HEK293T (cell line): Measurements from ENCODE around the gene PSMG1.

Experiments used
- CTCF ChIA-PET: fragments of 350-600 bp; formaldehyde crosslinking; extraction: SDS; loops from one replicate; lab custom pipeline; 2021; ENCODE audit warnings: antibody characterized with exemption, inconsistent platforms; lab: Yijun Ruan, JAX
- POLR2A ChIA-PET: fragments of 350-600 bp; formaldehyde crosslinking; extraction: SDS; loops from one replicate; lab custom pipeline; 2020; ENCODE audit warnings: antibody characterized with exemption, inconsistent platforms; lab: Yijun Ruan, JAX
- DNase-seq: peaks from one replicate; pipeline ENCODE4 v3.0.0; 2012; ENCODE audit warnings: mixed read lengths; ENCODE audit errors: extremely low spot score
- ARNT ChIP-seq: fragments of 450-650 bp; IDR thresholded peaks from 2 replicates; pipeline ENCODE4 v1.6.1; 2017; ENCODE audit warnings: mild to moderate bottlenecking
- BHLHE40 ChIP-seq: fragments of 450-650 bp; IDR thresholded peaks from 2 replicates; pipeline ENCODE4 v1.6.1; 2016; ENCODE audit warnings: mild to moderate bottlenecking, moderate library complexity, borderline replicate concordance
- CTBP1 ChIP-seq: fragments of 450-650 bp; IDR thresholded peaks from 2 replicates; pipeline ENCODE4 v1.6.1; 2016; ENCODE audit warnings: borderline replicate concordance
- ELF4 ChIP-seq: fragments of 450-650 bp; IDR thresholded peaks from 2 replicates; pipeline ENCODE4 v1.6.1; 2017; ENCODE audit warnings: antibody characterized with exemption
- FOXA1 ChIP-seq: fragments of 450-650 bp; IDR thresholded peaks from 2 replicates; pipeline ENCODE4 v1.6.1; 2016; ENCODE audit warnings: mild to moderate bottlenecking
- FOXK2 ChIP-seq: fragments of 450-650 bp; IDR thresholded peaks from 2 replicates; pipeline ENCODE4 v1.6.1; 2016; ENCODE audit warnings: mild to moderate bottlenecking
- FOXM1 ChIP-seq: fragments of 450-650 bp; IDR thresholded peaks from 2 replicates; pipeline ENCODE4 v1.6.1; 2017; ENCODE audit warnings: mild to moderate bottlenecking, borderline replicate concordance
- HDGF ChIP-seq: fragments of 450-650 bp; IDR thresholded peaks from 2 replicates; pipeline ENCODE4 v1.6.1; 2017; ENCODE audit warnings: antibody characterized with exemption, borderline replicate concordance
- L3MBTL2 ChIP-seq: fragments of 450-650 bp; conservative IDR thresholded peaks from 2 replicates; pipeline ENCODE4 v1.6.1; 2016; ENCODE audit warnings: mild to moderate bottlenecking
- LEF1 ChIP-seq: fragments of 450-650 bp; IDR thresholded peaks from 2 replicates; pipeline ENCODE4 v1.6.1; 2017; ENCODE audit warnings: mild to moderate bottlenecking, borderline replicate concordance
- NFRKB ChIP-seq: fragments of 450-650 bp; IDR thresholded peaks from 2 replicates; pipeline ENCODE4 v1.6.1; 2016; ENCODE audit warnings: mild to moderate bottlenecking, moderate library complexity
- SP1 ChIP-seq: fragments of 450-650 bp; IDR thresholded peaks from 2 replicates; pipeline ENCODE4 v1.6.1; 2017
- SUZ12 ChIP-seq: fragments of 450-650 bp; IDR thresholded peaks from 2 replicates; pipeline ENCODE4 v1.6.1; 2016; ENCODE audit warnings: mild to moderate bottlenecking
- TARDBP ChIP-seq: fragments of 450-650 bp; IDR thresholded peaks from 2 replicates; pipeline ENCODE4 v1.6.1; 2016
- ZNF384 ChIP-seq: fragments of 450-650 bp; IDR thresholded peaks from 2 replicates; pipeline ENCODE4 v1.6.1; 2016
- TF ChIP-seq, protein P1 (sequence below): fragments of 450-650 bp; IDR thresholded peaks from 2 replicates; pipeline ENCODE4 v1.6.1; 2016

The PSMG1 gene

DNA sequence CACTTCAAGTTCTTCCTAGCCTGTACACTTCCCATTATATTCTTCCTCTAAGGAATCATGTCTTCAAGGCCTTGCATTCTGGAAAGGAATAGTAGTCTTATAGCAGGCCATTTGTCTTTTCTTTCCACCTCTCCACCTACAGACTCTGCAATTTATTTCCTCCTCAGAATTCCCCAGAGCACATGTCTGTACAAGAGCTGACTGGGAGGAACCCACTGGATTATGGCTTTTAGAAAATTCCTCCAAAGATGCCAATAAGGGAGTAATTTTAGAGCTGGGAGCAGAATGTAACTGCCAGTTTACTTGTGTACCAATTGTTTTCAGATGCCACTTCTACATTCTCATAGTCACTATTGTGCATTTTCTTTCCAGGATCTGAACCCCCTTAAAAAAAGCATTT, 3.4 kb upstream of the PSMG1 start:
- TF ChIP-seq L3MBTL2: no peak
- CTCF ChIA-PET: no interaction called here
- no peak for DNase-seq
- POLR2A ChIA-PET: no interaction called here

DNA sequence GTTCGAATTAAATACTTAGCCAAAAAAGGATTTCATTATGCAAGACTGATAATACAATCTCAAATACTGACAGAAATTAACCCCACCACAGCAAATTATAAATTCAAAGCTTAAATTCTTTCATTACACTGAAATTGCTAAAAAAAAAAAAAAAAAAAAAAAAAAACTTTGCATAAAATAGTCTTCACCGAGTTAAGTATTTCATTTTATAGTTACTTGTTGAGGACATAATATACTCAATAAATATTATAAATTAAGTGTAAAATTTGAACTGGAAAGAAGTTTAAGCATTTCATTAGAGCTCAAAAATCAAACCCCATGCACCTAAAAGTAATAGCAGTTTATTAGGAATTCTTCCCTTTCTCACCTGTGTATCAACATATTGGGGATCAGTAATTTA, 1.9 kb upstream of the PSMG1 start:
- TF ChIP-seq, protein P1, sequence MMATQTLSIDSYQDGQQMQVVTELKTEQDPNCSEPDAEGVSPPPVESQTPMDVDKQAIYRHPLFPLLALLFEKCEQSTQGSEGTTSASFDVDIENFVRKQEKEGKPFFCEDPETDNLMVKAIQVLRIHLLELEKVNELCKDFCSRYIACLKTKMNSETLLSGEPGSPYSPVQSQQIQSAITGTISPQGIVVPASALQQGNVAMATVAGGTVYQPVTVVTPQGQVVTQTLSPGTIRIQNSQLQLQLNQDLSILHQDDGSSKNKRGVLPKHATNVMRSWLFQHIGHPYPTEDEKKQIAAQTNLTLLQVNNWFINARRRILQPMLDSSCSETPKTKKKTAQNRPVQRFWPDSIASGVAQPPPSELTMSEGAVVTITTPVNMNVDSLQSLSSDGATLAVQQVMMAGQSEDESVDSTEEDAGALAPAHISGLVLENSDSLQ: no peak
- TF ChIP-seq ZNF384: 0 out of 2 replicates have a peak, but pooled peaks have one; percentile 31
- no peak for TF ChIP-seq SP1
- no peak for TF ChIP-seq FOXM1
- no peak for TF ChIP-seq FOXK2
- TF ChIP-seq BHLHE40: no peak
- TF ChIP-seq HDGF: no peak
- TF ChIP-seq FOXA1: no peak
- DNase-seq: no peak
- CTCF ChIA-PET: no interaction called here
- POLR2A ChIA-PET: interaction anchor here (2.1 to 2.5 kb wide), 3 partner anchors 14 to 203 kb away, joined by 7 to 20 read pairs (median 8); no protein-coding TSS in a partner anchor

DNA sequence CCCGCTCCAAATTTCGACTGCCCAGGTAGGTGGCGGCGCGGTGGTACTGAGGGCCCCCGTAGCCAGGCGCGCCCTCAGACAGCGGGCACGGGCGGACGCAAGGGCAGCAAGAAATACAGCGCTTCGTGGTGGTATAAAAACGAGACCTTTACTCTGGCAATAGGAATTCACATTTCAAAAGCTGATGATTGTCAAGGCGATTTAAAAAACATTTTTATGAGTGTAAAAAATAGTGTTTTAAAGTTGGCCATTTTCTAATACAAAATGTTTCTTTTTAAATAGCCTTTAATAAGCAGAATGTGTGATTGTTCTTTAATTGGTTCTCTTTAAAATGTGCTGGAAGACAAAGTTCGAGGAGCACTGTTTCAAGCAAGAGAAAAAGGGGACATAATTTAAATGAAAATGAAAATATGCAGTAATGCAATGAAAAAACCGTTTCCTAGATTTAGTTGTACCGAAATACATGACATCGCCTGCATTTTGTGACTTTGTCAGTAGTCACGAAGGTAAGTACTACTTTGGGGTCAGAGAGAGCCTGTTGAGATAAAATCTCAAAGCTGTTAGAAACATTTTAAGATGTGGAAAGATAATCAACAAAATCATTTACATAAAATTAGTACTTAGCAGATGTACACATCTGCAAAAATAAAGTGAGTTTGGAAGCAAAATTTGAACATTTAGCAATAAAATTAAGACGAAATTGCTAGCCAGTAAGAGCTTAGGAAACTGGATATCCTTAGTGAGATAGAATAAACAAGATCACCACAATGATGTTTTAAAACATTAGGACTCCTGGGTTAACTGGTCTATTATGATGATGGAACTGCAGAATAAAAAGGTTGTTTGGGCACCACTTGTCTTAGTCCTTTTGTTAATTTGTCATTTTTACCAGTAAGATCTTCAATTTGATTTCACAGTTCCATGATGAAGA, 1.1 kb upstream of the PSMG1 start:
- no peak for DNase-seq

DNA sequence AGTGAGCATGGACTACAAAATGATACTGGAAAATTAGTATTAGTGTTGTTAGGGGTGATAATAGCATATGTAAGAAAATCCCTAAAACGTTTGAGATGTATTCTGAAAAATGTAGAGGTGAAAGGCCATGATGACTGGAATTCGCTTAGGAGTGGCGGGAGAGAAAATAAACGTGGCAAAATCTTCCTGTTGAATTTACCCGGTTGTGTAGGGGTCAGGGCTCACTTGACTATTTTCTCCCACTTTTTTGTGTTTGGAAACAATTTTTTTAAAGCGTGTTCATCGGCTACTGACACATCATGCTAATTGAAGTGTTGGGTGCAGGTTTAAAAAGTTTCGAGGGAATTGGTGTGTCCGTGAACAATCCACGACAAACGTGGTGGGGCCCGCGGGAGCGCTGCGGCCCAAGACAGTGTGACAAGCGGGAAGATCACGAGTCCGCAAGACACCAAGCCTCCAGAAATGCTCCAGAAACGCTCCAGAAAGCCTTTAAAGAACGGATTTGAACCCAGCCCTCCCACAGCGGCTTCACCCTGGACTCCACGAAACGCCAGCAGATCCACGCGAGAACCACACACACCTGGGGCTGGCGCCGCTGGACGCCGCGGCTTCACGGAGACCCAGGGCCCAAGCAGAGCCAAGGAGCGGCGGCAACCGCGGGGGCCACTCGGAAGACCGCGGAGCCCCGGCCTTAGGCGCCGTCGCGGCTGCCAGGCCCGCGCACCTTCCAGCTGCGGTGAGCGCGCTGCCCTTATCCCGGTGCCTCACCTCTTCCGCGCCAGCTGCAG, 573 bp downstream of the PSMG1 start:
- no peak for DNase-seq
- CTCF ChIA-PET: interaction anchor here (0.8 kb wide), 1 partner anchor 259 kb away, joined by 3 read pairs; no protein-coding TSS in a partner anchor
- TF ChIP-seq HDGF: no peak
- TF ChIP-seq ELF4: no peak
- no peak for TF ChIP-seq FOXA1
- TF ChIP-seq ARNT: peak; percentile 91
- POLR2A ChIA-PET: interaction anchor here (0.8 to 2.5 kb wide), 9 partner anchors 11 to 270 kb away, joined by 4 to 20 read pairs (median 5); a partner anchor contains a TSS

More for the DNA sequence above, 1.1 kb upstream of the PSMG1 start:
- ChIA-PET CTCF (no interaction called here), POLR2A (interaction anchor here (0.9 to 2.5 kb wide), 10 partner anchors 11 to 261 kb away, joined by 3 to 20 read pairs (median 4); partner anchors contain the start of gene LCA5L)
- TF ChIP-seq FOXK2: no peak
- no peak for TF ChIP-seq CTBP1
- TF ChIP-seq SUZ12: no peak
- TF ChIP-seq, protein P1: peak; percentile 17; the same call in 1 of the 2 replicates
- no peak for TF ChIP-seq HDGF
- no peak for TF ChIP-seq TARDBP
- 0 out of 2 replicates have a peak, but pooled peaks have one; percentile 31 for TF ChIP-seq FOXM1
- TF ChIP-seq BHLHE40: no peak
- TF ChIP-seq SP1: no peak
- no peak for TF ChIP-seq ARNT
- TF ChIP-seq LEF1: no peak
- no peak for TF ChIP-seq NFRKB
- no peak for TF ChIP-seq FOXA1
- TF ChIP-seq ZNF384: no peak
- TF ChIP-seq L3MBTL2: 0 out of 2 replicates have a peak, but pooled peaks have one; percentile 7
- no peak for TF ChIP-seq ELF4

DNA sequence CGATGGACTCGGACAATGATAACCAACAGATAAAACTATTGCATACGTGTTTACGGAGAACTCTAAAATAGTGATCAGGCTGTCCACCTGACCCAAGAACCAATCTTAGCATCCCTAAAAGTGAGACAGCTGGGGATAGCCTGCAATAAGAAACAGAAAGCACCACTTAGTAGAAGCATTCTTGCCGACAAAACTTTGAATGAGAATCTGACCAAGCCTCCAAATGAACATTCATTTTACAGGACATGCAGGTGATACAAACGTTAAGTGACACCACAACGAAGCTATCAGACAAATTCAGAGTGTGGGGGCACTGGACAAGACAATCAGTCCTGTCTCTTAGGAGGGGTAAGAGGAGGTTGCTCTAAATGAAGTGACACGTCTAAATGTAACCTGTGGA, 1.2 kb downstream of the PSMG1 start:
- TF ChIP-seq ARNT: no peak
- ChIA-PET POLR2A (no interaction called here), CTCF (no interaction called here)
- no peak for DNase-seq

DNA sequence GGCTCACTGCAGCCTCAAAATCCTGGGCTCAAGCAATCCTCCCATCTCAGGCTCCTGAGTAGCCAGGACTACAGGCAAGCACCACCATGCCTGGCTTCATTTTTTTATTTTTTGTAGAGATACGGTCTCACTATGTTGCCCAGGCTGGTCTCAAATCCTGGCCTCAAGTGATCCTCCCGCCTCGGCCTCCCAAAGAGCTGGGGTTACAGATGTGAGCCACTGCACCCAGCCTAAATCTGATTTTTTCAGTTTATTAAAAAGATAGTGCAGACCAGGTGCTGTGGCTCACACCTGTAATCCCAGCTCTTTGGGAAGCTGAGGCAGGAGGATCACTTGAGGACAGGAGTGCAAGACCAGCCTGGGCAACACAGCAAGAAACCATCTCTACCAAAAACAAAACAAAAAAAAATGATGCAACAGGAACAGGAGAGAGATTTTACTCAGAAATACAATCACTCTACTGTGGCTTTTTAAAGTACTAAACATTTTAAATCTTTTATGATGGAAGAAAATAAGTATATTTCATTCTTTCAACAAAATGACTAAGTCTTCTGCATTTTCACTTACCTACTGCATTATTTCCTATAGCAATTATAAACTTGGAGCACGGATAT, 1.9 kb downstream of the PSMG1 start:
- no peak for DNase-seq
- TF ChIP-seq NFRKB (no peak), ARNT (no peak), BHLHE40 (no peak), SP1 (no peak), L3MBTL2 (no peak), FOXM1 (no peak), SUZ12 (no peak), FOXK2 (no peak), HDGF (no peak), ELF4 (no peak)
- CTCF ChIA-PET: no interaction called here
- POLR2A ChIA-PET: no interaction called here
